ENCODE results near the gene HOXD1. TPM values are rescaled to one million over a fixed set of nuclear protein-coding genes. Genes with fewer than 3 reads are reported as not detected.

Gene HOXD1
- total RNA-seq, 1 donor from 2014 or later, result not detected

DNA sequence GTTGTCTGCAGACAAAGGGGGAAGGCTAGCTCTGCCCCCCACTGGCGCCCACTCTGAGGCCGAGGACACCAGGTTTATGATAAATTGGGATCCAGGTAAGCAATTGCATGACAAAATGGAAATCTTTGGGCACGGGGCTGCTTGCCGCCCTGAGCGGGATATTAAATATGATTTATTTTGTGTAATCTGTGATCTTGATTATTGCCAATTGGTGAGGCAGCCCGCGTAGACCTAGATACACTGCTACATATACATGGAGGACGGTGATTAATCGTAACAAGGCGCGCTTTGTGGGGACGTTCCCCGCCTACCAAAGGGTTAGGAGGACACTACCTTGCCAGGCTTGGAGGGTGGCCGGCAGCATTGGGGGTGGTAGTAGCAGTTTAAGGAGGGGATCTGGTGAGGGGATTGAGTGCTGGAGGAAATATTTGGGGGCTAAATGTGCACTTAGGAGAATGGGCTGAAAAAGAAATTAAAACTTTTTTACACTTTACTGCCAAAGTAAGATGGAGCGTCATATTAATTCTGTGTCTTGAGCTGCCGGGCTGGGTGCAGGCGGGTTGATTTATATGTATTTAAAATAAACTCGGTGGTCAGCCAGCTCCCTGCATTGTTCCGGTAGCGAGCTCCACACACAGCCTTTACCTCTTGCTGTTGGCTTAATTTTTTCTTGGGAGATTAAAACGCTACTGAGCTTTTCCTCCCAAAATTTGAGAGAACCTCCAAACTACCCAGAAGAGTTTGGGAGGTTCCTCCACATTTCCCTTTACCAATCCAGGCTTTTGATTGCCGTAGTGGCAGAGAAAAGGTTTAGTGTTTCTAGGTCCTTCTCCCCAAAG lies 27.3 kb upstream of the HOXD1 start:
- Mint-ChIP-seq H3K27ac (ENCODE audit: unreplicated experiment) (no peak overlapping the region), H3K9me3 (ENCODE audit: unreplicated experiment) (peaks cover 6% of the 10 kb centered on the region), H3K4me1 (ENCODE audit: low read depth, unreplicated experiment) (no peaks in the 10 kb centered on the region), H3K27me3 (ENCODE audit: unreplicated experiment) (peaks cover 41% of the 10 kb centered on the region), H3K36me3 (ENCODE audit: unreplicated experiment) (peaks cover 4% of the 10 kb centered on the region), H3K4me3 (ENCODE audit: unreplicated experiment) (no peak overlapping the region)
- DNase-seq, result no peak
- TF ChIP-seq, protein P1, sequence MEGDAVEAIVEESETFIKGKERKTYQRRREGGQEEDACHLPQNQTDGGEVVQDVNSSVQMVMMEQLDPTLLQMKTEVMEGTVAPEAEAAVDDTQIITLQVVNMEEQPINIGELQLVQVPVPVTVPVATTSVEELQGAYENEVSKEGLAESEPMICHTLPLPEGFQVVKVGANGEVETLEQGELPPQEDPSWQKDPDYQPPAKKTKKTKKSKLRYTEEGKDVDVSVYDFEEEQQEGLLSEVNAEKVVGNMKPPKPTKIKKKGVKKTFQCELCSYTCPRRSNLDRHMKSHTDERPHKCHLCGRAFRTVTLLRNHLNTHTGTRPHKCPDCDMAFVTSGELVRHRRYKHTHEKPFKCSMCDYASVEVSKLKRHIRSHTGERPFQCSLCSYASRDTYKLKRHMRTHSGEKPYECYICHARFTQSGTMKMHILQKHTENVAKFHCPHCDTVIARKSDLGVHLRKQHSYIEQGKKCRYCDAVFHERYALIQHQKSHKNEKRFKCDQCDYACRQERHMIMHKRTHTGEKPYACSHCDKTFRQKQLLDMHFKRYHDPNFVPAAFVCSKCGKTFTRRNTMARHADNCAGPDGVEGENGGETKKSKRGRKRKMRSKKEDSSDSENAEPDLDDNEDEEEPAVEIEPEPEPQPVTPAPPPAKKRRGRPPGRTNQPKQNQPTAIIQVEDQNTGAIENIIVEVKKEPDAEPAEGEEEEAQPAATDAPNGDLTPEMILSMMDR (IDR thresholded peaks at IDR 0.05; ENCODE audit: partially characterized antibody, unreplicated experiment), result no peak

DNA sequence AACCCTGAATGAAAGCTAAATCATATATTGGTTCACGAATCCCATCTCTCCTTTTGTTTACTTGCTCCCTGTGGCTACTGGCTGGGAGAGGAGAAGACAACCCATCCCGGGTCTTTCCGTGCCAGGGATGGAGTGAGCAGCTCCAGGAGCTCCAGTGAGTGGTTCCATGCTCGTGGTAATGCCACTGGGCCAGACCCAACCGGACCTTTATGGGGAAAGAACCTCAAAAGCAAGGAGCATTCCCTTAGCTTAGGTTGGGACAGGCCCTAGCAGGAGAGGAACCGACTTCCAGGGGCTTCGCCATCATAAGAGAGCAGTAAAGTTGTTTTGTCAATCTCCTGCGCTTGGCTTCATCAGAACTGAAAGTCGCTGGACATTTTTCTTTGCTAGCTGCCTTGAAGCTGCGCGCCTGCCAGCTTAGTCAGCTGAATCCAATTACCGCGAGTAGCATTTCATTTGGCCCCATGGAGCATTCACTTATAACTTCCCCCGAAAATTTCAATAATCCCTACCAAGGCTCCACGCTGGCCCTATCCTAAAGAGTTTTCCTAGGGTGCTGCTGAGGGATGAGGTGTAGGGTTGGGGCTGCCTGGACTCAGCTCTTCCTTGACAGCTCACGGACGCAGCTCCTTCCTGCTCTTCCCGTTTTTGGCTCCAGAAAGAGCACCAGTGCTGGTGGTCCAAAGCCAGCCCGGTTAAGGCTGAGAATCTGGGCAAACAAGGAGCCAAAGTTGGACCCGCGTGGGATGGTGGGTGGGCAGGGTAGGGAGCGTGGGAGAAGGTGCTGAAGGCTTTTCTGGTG lies 26.4 kb upstream of the HOXD1 start:
- Mint-ChIP-seq H3K4me3 (ENCODE audit: unreplicated experiment) (no peak overlapping the region), H3K9me3 (ENCODE audit: unreplicated experiment) (peaks cover 10% of the 10 kb centered on the region), H3K36me3 (ENCODE audit: unreplicated experiment) (peaks cover 4% of the 10 kb centered on the region), H3K4me1 (ENCODE audit: low read depth, unreplicated experiment) (no peaks in the 10 kb centered on the region), H3K27me3 (ENCODE audit: unreplicated experiment) (peaks cover 43% of the 10 kb centered on the region), H3K27ac (ENCODE audit: unreplicated experiment) (no peak overlapping the region)
- TF ChIP-seq, protein P1 (IDR thresholded peaks at IDR 0.05; ENCODE audit: partially characterized antibody, unreplicated experiment), result no peak
- DNase-seq, result no peak

DNA sequence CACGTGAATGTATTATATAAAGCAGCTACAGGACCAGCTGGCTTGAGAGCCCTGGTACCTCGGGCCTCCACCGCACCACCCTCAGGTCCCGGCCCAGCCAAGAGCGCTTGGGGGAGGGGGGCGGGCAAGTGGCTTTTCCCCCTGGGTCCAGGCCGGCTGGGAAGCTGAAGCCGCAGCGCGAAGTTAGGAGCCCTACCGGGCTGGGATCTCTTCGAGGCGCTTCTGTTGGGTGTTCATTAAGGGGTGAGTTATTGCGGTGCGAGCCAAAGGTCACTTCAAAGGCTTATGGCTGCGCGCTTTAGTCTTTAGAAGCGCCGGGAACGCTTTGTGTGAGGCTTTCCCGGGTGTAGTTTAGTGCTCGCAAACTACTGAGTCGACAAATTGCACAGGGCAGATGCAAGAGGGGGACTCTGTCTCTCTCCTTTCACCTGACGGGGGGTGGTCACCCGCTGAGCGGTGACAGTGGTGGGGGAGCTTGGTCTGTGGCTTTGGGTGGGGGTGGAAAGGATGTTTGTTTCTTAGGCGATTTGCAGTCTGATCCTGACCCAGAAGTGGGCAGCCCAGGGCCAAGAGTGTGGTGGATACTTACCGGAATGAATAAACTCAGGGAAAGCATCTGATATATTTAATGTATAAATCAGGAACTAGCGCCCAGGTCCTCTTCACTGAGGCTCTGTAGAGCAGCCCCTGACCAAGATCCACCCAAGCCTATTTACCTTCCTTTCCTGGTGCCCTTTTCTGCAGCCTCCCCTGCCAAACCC lies 25.4 kb upstream of the HOXD1 start:
- Mint-ChIP-seq H3K27ac (ENCODE audit: unreplicated experiment) (no peak overlapping the region), H3K27me3 (ENCODE audit: unreplicated experiment) (peaks cover 47% of the 10 kb centered on the region)
- DNase-seq, result no peak

DNA sequence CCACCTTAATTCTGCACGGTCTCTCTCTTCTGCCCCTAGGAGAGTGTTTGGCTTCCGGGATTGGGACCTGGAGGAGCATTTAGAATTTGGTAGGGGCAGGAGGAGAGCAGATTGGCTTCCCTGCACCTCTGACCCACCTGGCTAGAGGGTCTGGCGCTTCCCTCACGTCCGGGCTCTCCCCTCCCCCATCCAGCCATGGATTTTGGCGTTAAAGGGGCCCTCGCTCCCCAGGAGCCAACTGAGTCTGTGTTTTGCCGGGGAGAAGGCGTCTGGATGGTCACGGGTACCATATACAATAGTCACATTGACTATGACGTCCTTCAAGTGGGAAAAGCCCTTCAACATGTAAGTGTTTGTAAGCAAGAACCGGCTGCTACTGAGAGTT lies 24.8 kb upstream of the HOXD1 start:
- TF ChIP-seq, protein P1 (IDR thresholded peaks at IDR 0.05; ENCODE audit: partially characterized antibody, unreplicated experiment), result no peak
- no peaks in the 10 kb centered on the region for H3K4me1 Mint-ChIP-seq (ENCODE audit: low read depth, unreplicated experiment)
- no peak overlapping the region for H3K27ac Mint-ChIP-seq (ENCODE audit: unreplicated experiment)

More for the DNA sequence above, 25.4 kb upstream of the HOXD1 start:
- TF ChIP-seq, protein P1 (IDR thresholded peaks at IDR 0.05; ENCODE audit: partially characterized antibody, unreplicated experiment), result no peak
- peaks cover 4% of the 10 kb centered on the region for H3K36me3 Mint-ChIP-seq (ENCODE audit: unreplicated experiment)
- peaks cover 10% of the 10 kb centered on the region for H3K9me3 Mint-ChIP-seq (ENCODE audit: unreplicated experiment)
- H3K4me1 Mint-ChIP-seq (ENCODE audit: low read depth, unreplicated experiment), result no peaks in the 10 kb centered on the region
- no peak overlapping the region for H3K4me3 Mint-ChIP-seq (ENCODE audit: unreplicated experiment)

More for the DNA sequence above, 24.8 kb upstream of the HOXD1 start:
- Mint-ChIP-seq H3K9me3 (ENCODE audit: unreplicated experiment) (peaks cover 10% of the 10 kb centered on the region), H3K36me3 (ENCODE audit: unreplicated experiment) (peaks cover 4% of the 10 kb centered on the region), H3K27me3 (ENCODE audit: unreplicated experiment) (peaks cover 45% of the 10 kb centered on the region), H3K4me3 (ENCODE audit: unreplicated experiment) (no peak overlapping the region)
- DNase-seq, result no peak
